Common myeloid progenitor, CD34-positive (primary cell): Measurements from ENCODE around the gene PLEKHG3.

ENCODE experiments used
- CTCF ChIA-PET: fragments of 350-600 bp; sonication (Branson Sonifier 250); formaldehyde crosslinking; loops from one replicate; lab custom pipeline; 2021; ENCODE audit warnings: antibody characterized with exemption; lab: Charles Lee
- POLR2A ChIA-PET: fragments of 350-600 bp; sonication (Branson Sonifier 250); formaldehyde crosslinking; loops from one replicate; lab custom pipeline; 2021; ENCODE audit warnings: antibody characterized with exemption; lab: Charles Lee
- DNase-seq, 3 donors: peaks; one replicate each; pipeline versions ENCODE4 v3.0.0 to v3.0.0-alpha.2; 2013
- H3K27ac ChIP-seq, 2 experiments: 1 replicate in 1 of 2; 2 replicates in 1 of 2; pipeline ENCODE4 v1.7.0; 2013; ENCODE audit warnings: inconsistent platforms in 2 of 2, low read length in 2 of 2, mild to moderate bottlenecking in 2 of 2, low read depth in 1 of 2, moderate library complexity in 1 of 2; ENCODE audit not compliant: severe bottlenecking in 2 of 2, insufficient read depth in 1 of 2, poor library complexity in 1 of 2
- H3K27me3 ChIP-seq, 5 experiments: replicated peaks in 2 of 5; 1 replicate in 3 of 5; 2 replicates in 2 of 5; pipeline versions ENCODE4 v1.6.1 to v1.7.0; 2013; ENCODE audit warnings: low read length in 4 of 5, mild to moderate bottlenecking in 2 of 5, moderate library complexity in 2 of 5, inconsistent platforms in 1 of 5; ENCODE audit not compliant: insufficient read depth in 5 of 5, control insufficient read depth in 4 of 5
- H3K36me3 ChIP-seq, 4 experiments: 1 replicate in 2 of 4; 2 replicates in 2 of 4; pipeline versions ENCODE4 v1.6.1 to v1.7.0; 2013; ENCODE audit warnings: low read length in 3 of 4, control low read depth in 1 of 4, mild to moderate bottlenecking in 1 of 4; ENCODE audit not compliant: control insufficient read depth in 4 of 4, insufficient read depth in 4 of 4
- H3K4me1 ChIP-seq, 4 experiments: 1 replicate in 3 of 4; 2 replicates in 1 of 4; pipeline versions ENCODE4 v1.6.1 to v1.7.1; 2013; ENCODE audit warnings: low read length in 3 of 4, mild to moderate bottlenecking in 3 of 4, control low read depth in 1 of 4, inconsistent platforms in 1 of 4, moderate library complexity in 1 of 4; ENCODE audit not compliant: control insufficient read depth in 4 of 4, insufficient read depth in 4 of 4; ENCODE audit errors: control extremely low read depth in 1 of 4
- H3K4me3 ChIP-seq, 7 experiments: 1 replicate in 4 of 7; 2 replicates in 3 of 7; pipeline versions ENCODE4 v1.5.1 to v1.7.0; 2013; ENCODE audit warnings: mild to moderate bottlenecking in 7 of 7, low read length in 6 of 7, moderate library complexity in 6 of 7, inconsistent platforms in 2 of 7, low read depth in 2 of 7, control low read depth in 1 of 7; ENCODE audit not compliant: insufficient read depth in 4 of 7, control insufficient read depth in 1 of 7; ENCODE audit errors: extremely low read depth in 1 of 7
- H3K9me3 ChIP-seq, 5 experiments: 1 replicate in 4 of 5; 2 replicates in 1 of 5; pipeline versions ENCODE4 v1.6.1 to v1.7.1; 2013; ENCODE audit warnings: low read length in 4 of 5, mild to moderate bottlenecking in 2 of 5, inconsistent platforms in 1 of 5, low read depth in 1 of 5, moderate library complexity in 1 of 5; ENCODE audit not compliant: control insufficient read depth in 4 of 5, insufficient read depth in 2 of 5; ENCODE audit errors: control extremely low read depth in 1 of 5
- WGBS: methylation state at CpG from one replicate; pipeline ENCODE4 v1.1.5; 2013; ENCODE audit not compliant: insufficient coverage; 5-methylcytosine and 5-hydroxymethylcytosine counted together

Gene PLEKHG3

GRCh38 chr14:64799555-64799954 is 95.3 kb downstream of the PLEKHG3 start:
- over 99% methylated on average over 10 of the region's 10 CpGs for WGBS
- Histone ChIP-seq H3K4me3 (no peak overlapping the region), H3K4me1 (peaks cover 0 to 6% (median 1%) of the 10 kb centered on the region in 4 experiments), H3K9me3 (no peaks in the 10 kb centered on the region), H3K27me3 (peaks cover 0 to 4% (median 0%) of the 10 kb centered on the region in 5 experiments), H3K36me3 (no peaks in the 10 kb centered on the region), H3K27ac (no peak overlapping the region)
- ChIA-PET POLR2A (no interaction called here), CTCF (interaction anchor here (0.7 to 6.5 kb wide), 17 partner anchors 9 to 116 kb away, joined by 3 to 78 read pairs (median 4); no protein-coding TSS in a partner anchor)
- no peak for DNase-seq
